ENCODE results near the gene YPEL1. TPM values are rescaled to one million over a fixed set of nuclear protein-coding genes. Genes with fewer than 3 reads are reported as not detected.

Gene YPEL1, protein sequence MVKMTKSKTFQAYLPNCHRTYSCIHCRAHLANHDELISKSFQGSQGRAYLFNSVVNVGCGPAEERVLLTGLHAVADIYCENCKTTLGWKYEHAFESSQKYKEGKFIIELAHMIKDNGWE
- polyA plus RNA-seq (ENCODE audit: insufficient read length in 3 of 3), result 10 to 100 TPM; 12.3 to 14.5 (median 13.2) TPM

DNA sequence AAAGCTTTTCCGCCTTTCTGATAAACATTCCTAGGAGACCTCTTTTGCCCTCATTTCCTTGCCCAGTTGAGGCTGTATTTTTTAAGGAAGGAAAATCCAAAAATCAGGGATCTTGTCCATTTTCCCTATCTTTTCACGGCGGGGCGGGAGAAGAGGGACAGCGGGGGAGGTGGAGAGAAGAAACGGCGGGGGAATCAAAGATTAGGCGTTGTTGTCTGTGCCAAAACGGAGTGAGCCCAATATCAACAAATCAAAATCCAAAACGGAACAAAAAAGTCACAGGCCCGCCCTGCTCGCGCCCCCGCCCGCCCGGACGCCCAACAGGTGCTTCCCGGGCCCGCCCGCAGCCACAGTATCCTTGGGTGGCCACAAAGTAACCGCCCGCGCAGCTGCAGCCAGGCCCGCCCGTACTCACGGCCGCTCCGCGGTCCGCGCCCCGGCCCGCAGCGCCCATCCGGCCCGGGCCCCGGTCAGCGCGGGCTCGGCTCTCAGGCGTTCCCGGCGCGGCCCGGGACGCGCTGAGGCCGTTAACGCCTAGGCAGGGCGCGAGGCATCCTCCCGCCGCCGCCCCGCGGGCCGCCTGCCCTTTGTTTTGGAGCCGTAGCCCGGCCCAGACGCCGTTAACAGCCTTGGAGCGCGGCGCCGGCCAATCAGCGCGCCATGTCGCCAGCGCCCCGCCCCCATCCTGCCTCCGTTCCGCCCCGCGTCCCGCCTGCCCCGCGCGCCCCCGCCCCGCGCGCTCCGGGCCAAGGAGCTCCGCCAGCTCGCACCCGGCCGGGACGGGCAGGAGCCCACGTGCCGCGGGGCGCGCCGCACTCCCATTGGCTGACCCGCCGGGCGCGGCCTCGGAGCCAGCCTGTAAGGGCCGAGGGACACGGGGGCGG is at the start of gene YPEL1:
Gene YPEL1, minus strand, starts transcription at position 595 of the 884 bp plus-strand sequence. CDS start 25,050 bp downstream, outside the sequence.
- peak; percentile 64 to 95 (median 95) for DNase-seq (ENCODE audit: low read depth in 3 of 3, low spot score in 2 of 3)

DNA sequence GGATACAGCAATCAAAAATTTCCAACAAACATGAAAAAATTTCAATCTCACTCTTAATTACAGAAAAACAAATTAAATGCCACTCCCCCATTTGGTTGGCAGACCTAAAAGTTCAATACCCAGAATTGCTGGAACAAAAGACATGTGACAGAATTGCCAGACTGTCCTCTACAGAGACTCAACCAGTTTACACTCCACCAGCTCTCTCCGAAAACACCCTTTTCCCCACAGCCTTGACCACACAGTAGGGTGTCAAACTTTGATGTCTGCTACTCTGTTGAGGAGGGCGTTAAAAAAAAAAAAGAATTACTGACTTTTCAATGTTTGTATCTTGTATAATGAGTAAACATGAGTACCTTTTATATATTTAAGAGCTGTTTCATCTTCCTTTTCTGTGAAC is 44.7 kb upstream of the YPEL1 start:
- no peak for DNase-seq (ENCODE audit: low read depth in 3 of 3, low spot score in 2 of 3)

DNA sequence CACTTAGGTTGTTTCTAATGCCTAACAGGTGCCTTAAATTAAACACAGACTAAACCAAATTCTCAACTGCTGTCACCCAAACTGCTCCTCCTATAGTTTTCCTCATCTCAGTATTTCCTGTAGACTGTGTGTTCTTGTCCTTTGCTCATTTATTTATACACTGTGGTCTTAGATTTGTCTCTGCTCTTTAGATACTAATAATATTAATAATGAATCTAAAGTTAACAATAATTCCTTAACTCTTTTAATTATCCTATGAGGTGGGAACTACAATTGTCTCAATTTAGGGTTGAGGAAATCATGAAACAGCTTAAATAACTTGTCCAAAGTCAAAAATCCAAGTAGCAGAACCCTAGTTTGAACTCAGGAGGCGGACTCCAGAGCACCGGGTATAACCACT is 43.9 kb upstream of the YPEL1 start:
- DNase-seq (ENCODE audit: low read depth in 3 of 3, low spot score in 2 of 3), result no peak

DNA sequence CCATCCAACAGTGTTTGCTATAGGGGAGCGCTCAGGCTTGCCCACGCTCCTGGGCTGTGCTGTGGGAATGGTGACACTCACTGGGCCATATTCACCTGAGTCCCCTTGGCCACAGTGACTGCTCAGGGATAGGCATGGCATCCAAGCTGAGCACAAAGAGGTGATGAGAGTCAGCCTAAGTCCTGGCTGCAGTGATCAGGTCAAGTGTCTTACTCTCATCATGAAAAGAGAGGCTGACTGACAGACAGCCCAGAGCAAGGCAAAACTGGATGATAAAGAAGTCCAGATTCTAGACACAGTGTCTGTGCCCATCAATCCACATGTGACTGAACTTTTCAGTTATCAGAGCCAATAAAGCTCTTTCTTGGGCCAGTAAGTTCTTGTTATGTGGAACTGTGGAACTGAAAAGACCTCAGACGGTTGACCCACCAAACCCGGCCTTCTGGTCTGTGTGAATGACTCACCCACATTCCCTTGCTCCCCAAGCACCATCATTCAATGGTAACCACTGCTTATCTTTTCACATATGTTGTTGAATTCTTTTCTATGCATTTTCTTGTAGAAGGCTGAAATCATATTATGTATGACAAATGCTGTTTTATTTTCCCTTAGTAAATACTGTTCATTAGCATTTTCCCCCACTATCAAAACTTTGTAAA is 43.2 kb upstream of the YPEL1 start:
- no peak for DNase-seq (ENCODE audit: low read depth in 3 of 3, low spot score in 2 of 3)

DNA sequence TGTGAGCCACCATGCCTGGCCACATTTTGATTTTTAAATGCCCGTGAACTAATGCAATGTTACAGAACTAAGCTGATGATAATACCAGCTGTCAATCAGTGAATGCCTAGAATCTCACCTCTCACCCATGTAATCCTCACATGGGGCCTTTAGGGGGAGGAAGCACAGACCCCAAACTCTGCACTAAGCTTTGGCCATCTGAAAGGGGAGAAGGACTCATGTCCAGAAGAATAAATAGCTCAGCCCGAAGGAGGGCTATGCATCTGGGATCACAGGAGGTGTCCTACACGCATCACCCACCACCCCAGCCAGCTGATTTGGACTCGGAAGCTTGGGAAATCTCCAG is 36.0 kb upstream of the YPEL1 start:
- no peak for DNase-seq (ENCODE audit: low read depth in 3 of 3, low spot score in 2 of 3)

DNA sequence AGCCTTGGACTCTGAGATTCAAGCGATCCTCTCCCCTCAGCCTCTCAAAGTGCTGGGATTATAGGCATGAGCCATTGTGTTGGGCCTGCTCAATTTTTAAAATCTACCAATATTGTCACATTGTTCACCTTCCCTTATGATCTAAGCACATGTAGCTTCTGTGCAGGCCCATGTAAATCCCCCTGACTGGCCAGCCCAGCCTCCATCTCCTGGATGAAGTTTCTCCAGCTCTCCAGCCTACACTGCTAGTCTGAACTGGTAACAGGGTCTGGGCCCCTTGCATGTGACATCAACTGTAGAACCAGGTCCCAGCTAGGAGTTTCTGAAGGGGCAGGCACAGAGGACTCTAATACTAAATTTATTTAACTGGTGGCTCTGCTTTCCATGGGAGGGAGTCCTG is 32.8 kb upstream of the YPEL1 start:
- no peak for DNase-seq (ENCODE audit: low read depth in 3 of 3, low spot score in 2 of 3)

DNA sequence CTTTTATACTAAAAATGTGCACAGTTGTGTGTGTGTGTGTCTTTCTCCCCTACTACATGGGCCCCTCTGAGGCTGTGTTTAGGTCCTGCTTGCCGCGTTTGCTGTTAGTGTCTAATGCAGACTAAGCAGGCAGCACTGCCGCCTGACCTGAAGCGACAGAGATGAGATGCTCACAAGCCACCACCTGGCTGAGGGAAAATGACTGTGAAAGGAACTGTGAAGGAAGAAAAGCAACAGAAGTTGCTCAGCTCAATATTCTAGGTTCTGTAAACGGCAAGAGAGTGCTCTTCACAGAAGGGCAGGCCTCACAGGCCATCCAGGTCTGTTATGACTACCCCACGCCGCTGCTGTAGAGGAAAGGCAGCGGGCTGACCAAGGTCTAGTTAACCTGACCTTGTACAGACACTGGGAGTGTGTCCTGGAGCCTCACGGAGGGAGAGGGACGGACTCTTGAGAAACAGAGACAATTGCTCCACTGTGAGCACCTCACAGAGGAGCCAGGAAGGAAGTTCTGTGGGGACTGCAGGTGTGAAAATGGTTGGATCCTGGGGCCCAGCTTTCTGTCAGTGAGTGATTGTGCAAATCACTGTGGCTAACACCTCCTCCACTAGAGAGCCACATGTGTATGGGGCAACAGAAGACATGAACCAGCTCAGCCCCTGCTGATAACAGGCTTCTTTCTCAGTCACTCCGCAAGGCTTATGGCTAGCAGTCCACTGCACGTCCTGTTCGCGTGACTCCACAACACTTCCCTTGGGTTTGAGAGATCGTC is 31.3 kb upstream of the YPEL1 start:
- DNase-seq (ENCODE audit: low read depth in 3 of 3, low spot score in 2 of 3), result no peak

DNA sequence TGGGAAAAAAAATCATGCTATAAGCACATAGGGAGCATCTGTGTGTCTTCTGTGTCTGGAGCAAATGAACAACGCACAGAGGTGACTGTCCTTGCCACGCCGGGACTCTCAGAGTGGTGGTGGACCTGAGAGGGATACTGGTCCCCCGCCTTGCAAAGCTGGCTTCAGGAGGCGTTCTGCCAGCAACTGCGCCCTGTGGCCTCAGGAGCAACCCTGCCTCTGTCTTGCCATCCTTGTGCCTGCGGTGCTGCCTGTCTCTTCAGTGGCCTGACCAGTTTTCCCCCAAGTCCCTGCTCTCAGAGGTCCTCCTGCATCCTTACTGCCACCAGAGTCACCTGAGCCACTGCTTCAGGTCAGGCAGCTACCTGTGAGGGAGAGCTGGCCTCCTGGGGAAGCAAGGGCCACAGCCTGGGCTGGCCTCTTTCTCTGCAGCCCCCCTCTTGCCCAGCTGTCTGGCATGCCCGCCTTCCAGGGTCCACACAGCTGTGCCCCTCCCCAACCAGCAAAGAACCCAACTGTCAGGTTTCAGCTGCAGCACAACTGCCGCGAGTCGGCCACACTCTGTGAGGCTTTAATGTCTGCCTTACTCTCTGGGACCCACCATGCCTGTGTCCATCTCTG is 30.4 kb upstream of the YPEL1 start:
- DNase-seq (ENCODE audit: low read depth in 3 of 3, low spot score in 2 of 3), result no peak

DNA sequence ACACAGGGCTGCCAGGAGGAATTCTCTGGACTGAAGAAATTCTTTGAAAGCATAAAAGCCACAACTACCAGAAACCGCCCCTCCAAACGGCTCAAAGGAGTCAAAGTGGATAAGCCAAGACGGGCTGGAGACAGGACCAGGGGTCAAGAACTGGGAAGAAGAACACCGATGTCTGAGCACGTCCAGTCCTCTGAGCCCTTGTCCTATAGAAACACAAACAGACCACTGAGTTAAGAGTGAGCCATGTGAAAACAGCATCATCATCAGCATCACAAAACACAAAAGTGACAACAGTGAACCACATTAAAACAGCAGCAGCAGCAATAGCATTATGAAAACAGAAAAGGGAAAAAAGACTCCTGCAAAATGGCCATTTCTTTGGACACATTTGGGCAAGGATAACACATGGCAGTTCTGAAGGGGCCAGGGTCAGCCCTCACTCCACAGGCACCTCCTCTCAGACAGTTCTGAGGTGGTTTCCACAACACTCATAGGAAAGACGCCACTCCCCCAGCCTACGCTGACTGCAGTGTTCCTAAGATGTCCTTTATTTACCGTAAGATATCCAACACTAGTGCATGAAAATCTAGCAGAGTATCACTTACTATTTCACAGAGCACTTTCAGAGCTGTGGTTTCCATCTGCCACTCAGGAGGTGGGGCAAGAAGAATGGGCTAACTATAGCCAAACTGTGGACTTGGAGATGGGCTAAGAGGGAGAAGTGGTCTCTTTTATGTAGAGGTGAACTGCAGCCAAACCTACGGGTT is 28.6 kb upstream of the YPEL1 start:
- DNase-seq (ENCODE audit: low read depth in 3 of 3, low spot score in 2 of 3), result no peak

DNA sequence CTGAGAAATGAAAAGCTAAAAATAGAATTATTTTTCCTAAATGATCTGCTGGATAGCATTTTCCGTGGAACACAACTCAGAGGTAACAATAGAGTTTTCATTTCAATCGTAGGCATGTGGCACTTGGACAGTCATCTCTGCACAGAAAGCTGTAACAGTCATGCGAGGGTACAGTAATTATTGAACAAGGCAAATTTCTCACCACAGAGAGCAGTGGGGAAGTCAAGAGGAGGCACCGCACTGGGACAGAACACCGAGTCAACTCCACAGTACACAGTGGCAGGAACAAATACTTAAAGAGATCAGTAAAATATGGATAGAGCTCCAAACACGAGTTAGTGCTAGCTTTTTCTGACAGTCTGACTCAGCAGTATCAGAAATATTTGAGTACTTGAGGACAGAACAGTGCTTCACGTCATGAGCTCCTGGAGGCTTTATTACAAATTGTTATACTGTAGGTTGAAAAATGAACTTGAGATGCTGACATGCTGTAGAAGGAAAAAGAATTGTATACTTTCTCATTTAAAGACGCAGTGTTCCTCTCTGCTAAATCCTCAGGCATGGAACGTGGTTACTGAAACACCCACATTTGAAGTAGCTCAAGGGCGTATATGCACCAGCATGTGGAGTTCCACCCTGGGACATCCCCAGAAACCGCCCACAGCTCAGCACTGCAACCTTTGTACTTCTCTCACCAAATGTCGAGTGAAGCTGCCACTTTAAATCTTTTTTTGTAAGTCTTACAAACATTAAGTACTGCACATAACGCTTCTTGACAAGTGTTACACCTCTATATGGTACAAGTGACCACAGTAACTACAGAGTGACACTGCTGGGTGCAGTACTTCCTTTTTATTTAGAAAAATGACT is 27.4 kb upstream of the YPEL1 start:
- DNase-seq (ENCODE audit: low read depth in 3 of 3, low spot score in 2 of 3), result no peak

DNA sequence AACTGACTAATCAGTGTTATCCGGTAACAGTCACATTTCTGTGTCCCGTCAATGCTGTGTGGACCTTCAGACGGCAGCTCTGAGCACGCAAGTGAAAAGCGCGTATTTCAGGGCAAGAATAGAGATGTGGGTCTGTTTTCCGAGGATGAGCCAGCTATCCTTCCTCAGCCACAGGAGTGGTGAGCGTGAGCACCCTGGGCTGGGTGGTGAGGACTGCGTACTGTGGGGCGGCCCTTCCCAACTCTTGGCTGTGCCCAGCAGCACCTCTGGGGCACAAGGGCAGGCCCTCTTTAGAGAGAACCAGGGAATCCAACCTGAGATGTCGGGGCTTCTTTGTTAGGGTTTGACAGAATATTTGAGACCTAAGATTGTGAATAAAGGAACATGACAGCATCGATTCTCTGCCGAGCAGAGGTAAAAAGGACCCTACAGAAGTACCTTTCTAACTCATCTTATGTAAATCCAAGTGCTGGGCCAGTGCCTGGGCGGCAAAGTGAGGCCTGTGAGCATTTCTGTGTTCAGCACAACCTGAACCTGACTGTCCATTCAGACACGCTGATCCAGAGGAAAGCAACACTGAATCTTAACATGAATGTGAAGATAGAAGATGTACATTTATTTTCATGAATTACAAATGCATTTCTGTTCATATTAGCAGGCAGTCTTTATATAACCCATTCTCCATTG is 26.5 kb upstream of the YPEL1 start:
- DNase-seq (ENCODE audit: low read depth in 3 of 3, low spot score in 2 of 3), result no peak

DNA sequence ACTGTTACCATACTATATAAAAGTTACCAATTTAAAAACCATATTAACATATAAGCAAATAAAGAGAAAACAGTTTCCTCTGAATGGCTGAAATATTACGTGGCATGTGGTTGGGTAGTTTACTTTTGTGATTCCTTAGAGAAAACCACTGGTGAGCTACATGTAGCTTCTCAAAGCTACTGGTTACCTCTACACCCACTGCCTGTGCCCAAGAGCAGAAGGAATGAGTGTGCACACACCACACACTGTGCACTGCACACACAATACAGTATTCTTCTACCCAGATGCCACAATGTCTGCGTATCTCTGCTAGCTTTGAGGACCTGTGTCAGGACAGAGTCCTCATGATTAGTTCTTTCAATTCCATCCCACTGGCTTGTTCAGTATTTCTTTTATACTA is 25.5 kb upstream of the YPEL1 start:
- DNase-seq (ENCODE audit: low read depth in 3 of 3, low spot score in 2 of 3), result no peak

DNA sequence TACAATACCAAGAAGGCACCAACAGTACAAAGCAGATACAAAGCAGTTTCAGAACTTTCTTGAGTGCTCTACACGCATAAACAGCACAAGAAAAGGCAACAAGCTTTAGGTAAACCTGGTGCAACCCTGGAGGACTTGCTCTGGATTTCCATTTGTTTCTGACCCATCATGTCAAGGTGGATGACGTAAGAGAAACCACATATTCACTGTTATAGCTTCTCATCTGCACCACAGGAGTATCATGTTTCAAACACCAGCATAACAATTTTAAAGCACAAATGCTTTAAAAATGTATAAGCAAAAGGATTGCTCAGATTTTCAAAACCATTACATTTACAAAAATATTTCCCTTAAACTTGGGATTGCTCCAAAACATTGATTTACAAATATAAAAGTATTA is 25.0 kb upstream of the YPEL1 start:
- no peak for DNase-seq (ENCODE audit: low read depth in 3 of 3, low spot score in 2 of 3)

DNA sequence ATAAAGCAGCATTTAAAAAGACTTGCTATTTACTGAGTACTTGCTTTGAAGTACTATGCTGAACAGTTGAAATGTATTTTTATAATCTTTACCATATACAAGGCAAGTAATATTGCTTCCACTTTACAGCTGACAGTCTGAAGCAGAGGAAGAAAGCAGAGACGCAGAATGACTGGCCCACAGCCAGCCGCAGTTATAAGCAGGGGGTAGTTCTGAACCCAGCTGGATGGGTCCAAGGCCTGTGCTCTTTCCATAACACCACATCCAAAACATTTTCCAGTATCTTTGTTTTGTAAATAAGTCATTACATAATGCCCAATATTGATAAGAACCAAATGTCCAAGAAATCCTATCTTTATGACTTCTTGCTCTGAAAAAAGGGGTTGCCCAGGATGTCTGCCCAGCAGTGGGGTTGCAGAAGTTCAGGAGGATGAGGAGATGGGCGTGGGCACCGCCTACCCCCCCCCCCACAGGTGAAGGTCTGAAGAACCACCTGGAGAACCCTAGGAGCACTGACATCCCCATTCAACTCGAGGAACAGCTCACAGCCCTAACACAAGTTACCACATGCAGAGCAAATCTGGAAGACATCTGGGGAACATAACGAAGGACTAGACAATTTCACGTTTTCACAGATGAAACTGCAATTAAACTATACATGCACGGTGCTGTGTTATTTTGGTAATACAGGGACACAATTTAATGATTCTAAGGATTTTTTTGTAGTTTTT is 24.2 kb upstream of the YPEL1 start:
- no peak for DNase-seq (ENCODE audit: low read depth in 3 of 3, low spot score in 2 of 3)

DNA sequence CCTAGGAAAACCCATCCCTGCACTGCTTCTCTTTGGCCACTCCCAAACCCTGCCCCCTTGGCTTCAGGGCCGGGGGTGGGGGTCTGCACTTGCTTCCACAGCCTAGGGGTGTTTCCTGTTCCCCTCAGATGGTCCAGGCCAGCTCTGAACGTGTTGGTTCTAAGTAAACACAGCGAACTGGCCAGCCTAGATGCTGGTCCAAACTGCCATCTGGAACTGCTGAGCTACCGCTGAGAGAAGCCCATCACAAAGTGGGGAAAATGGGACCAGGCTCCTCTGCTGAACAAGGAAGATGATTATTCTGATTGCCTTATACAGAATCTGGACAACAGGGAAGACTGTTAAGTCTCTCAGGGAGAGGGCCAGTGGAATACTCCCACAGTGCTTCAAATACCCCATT is 23.5 kb upstream of the YPEL1 start:
- no peak for DNase-seq (ENCODE audit: low read depth in 3 of 3, low spot score in 2 of 3)

DNA sequence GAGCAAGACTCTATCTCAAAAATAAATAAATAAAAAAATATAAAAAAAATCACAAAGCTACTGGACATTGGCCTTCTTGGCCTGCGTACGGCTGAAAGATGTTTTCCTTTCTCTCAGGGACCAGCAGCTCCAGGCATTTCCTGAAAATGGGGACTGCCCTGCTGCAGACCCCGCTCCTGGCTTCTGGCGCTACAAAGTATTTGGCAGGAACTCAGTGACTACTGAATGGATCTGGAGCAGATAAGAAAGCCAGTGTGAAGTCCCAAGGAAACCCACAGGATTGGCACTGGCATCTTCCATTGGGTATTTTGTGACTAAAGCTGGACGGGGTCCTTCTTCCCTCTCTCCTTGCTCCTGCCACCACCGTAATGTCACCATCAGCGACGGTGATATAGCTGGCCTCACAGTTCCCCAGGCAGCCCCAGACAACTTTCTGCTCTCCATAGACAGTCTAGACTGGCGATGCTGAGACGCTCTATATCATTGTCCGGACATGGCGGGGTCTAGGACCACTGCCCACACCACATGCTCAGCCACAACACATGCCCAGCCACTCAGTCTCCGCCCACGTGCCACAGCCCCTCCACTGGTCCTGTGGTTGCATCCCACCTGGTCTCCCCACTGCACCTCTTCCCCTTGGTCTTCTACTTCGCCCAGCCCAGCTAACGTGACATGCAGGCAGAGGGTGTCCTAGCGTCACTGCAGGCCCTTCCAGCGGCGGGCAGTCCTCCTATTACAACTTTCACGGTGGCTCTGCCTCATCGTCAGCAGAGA is 22.7 kb upstream of the YPEL1 start:
- DNase-seq (ENCODE audit: low read depth in 3 of 3, low spot score in 2 of 3), result no peak

DNA sequence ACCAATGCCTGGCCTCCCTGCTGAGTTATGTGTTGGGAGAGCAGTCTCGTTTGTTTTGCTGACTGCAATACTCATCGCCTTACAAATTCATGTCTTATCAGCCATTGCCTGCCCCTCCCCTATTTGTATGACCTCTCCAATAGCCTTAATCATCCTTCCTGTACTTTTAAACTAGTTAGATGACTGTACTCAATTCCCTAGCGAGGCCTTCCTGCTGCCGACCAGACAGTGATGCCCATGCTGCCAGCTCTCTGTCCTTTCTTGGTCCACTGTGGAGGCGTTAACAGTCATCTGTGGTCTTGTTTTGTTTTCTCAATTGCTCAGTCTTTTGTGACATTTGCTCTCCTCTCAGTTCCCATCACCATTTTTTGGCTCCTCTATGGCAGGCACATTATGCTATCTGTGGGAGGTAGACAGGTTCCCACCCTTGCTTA is 20.3 kb upstream of the YPEL1 start:
- DNase-seq (ENCODE audit: low read depth in 3 of 3, low spot score in 2 of 3), result no peak

All from right renal cortex interstitium (tissue), 3 donors.